GM13976 (cell line): ENCODE results near the gene KRTAP12-2.
A peak's percentile ranks its signal among the peaks of the same experiment; 100 is the strongest.

Source experiments
- DNase-seq: peaks from one replicate; pipeline ENCODE4 v3.0.0; 2012; ENCODE audit warnings: low spot score
- in situ Hi-C: fragments of 300-500 bp; cut with MboI; formaldehyde crosslinking; loops from one replicate; pipeline ENCODE4 v1.12.0; 2022; ENCODE audit warnings: low sequenced_read_pairs, mixed read lengths, inconsistent platforms; ENCODE audit not compliant: unreplicated experiment
- TF ChIP-seq, protein P1 (sequence below): IDR thresholded peaks from 2 replicates; pipeline ENCODE4 v1.5.1; 2012; ENCODE audit warnings: borderline replicate concordance, mild to moderate bottlenecking; ENCODE audit not compliant: insufficient read depth; ENCODE audit errors: extremely low read depth, missing control alignments, control extremely low read depth

KRTAP12-2 gene

DNA sequence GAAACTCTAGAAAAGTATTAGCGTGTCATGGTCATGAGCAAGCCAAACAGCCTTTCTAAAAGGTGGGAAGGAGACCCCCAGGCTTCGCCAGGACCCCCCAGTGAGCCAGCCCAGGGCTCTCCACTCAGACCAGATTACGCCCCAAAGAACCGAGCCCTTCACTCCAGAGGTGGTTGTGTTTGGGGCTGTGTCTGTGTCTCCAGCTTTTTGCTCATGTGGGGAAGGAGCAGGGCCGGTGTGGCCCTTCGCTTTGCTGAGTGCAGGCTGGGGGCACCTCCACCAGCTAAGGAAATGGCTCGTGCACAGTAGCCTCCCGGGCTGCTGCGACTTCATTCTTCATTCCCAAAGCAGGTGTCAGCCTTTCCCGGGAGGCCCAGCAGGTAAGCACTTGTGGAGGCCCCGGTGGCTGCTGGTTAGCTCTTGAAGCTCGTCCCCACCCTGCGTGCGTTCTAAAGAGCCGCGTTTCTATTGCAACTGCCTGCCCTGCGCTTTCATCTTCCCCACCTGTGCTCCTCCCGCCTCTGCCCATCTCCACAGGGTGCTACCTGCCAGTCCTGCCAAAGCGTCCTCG is 44.1 kb upstream of the KRTAP12-2 start:
- in situ Hi-C loops = no loop called here
- TF ChIP-seq, protein P1, sequence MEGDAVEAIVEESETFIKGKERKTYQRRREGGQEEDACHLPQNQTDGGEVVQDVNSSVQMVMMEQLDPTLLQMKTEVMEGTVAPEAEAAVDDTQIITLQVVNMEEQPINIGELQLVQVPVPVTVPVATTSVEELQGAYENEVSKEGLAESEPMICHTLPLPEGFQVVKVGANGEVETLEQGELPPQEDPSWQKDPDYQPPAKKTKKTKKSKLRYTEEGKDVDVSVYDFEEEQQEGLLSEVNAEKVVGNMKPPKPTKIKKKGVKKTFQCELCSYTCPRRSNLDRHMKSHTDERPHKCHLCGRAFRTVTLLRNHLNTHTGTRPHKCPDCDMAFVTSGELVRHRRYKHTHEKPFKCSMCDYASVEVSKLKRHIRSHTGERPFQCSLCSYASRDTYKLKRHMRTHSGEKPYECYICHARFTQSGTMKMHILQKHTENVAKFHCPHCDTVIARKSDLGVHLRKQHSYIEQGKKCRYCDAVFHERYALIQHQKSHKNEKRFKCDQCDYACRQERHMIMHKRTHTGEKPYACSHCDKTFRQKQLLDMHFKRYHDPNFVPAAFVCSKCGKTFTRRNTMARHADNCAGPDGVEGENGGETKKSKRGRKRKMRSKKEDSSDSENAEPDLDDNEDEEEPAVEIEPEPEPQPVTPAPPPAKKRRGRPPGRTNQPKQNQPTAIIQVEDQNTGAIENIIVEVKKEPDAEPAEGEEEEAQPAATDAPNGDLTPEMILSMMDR = no peak
- no peak for DNase-seq

DNA sequence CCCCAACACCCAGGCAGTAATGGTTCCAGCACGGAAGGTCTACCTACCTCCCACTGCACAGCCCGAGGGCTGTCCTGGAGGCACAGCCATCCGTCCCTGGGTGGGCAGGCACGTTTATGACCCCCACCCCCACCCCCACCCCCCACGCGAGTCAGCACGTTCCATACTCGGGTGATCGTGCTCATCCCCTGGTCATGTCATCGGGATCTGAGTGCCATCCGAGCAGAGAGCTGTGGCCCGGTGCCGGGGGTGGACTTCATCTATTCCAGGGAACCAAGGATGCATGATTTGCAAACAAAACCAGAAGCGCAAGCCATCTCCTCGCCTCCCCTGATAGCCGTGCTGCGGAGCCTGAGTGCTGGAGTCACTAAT is 43.6 kb upstream of the KRTAP12-2 start:
- TF ChIP-seq, protein P1 = no peak
- no peak for DNase-seq
- in situ Hi-C loops = no loop called here

DNA sequence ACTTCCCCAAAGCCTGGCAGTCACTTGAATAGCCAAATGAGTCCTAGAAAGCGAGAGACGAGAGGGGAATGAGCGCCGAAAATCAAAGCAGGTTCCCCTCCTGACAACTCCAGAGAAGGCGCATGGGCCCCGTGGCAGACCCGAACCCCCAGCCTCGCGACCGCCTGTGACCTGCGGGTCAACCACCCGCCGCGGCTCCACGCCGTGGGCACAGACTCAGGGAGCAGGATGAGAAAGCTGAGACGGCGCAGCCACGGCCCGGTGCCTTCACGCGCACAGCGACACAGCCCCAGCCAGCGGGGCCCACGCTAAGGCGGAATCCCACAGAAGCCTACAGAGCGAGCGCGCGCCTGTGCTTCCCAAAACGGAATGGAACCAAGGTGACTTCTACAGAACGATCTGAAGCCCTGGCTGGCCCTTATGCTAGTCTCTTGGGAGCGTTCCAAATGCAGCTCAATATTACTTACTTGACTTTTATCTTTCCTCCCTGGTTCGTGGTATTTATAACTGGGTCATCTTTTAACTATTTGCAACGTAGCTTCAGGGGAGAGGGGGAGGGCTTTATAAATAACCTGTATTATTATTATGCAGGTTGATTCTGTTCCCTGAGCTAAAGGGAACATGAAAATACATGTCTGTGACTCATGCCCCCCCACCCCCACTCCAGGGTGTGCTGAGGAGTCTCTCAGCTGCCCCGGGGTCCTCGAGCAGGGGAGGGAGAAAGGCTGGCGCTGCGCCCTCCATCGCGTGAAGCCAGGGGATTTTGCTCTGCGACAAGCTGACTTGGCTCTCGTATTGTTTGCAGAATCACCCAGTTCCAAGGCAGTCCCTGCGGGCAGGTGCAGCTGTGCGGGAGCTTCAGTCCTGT is 42.9 kb upstream of the KRTAP12-2 start:
- in situ Hi-C loops = no loop called here
- DNase-seq = peak; percentile 32

DNA sequence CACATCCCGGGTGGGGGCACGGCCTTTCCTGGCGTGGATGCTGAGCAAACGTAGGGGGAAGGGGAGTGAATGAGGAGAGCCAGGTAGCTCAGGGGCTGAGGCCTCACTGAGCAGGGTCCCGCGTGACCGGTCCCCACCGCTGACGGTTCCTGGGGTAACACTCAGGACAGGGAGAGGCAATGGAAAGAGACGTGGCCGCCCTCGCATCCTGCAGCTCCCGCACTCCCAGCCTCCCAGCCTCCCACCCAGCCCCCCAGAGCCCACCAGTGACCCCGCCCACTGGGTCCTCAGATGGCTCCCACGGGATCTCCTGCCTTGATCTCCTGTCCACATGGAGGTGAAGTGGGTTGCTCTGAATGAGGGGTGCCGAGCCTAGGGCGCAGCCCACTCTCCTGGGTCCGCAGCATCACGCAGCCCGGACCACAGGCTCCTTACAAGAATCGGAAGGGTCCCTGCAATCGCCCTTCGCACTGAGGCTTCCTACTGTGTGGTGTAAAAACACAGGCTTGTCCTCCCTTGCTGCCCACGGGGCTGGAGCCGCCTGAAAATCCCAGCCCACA is 42.2 kb upstream of the KRTAP12-2 start:
- in situ Hi-C loops = no loop called here
- TF ChIP-seq, protein P1 = no peak
- peak; percentile 21 for DNase-seq

More for the DNA sequence above, 42.9 kb upstream of the KRTAP12-2 start:
- TF ChIP-seq, protein P1 = no peak

DNA sequence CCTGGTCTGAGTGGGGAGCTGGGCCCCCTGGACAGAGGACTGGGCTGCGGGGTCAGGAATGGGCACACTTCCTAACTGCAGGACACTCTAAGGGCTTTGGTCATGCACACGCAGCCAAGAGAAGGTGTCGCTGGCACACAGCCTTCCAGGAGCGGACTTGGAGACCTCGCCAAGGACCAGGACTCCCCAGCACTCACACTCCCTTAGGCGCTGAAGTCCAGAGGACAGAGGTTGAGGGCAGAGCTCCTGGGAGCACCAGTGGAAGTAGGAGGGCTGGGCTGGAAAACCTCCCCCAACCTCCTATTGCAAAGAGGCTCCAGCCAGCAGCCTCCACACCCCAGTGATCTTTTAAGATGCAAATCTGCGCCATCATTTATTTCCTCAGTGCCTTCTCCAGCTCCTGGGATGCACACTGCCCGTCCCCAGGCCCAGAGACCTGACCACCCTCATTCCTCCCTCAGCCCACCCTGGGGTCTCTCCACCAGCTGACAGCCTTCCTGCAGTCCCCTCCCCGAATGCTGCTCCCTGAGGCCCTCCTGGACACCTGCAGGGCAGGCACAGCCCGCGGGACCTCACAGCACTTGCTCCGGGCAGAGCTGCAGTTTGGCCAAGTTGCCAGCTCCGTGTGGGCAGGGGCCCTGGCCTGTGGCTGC is 41.6 kb upstream of the KRTAP12-2 start:
- DNase-seq = peak; percentile 37

More for the DNA sequence above, 41.6 kb upstream of the KRTAP12-2 start:
- TF ChIP-seq, protein P1 = no peak
- in situ Hi-C loops = no loop called here
